GM12891 (cell line): Measurements from ENCODE around the gene OR7G2.

Experiments used
- DNase-seq: peaks from one replicate; pipeline ENCODE4 v3.0.0; 2011; ENCODE audit warnings: low spot score; ENCODE audit not compliant: insufficient read length
- FAIRE-seq: peaks from 2 replicates; lab custom pipeline; 2011; peaks lifted over from hg19 to GRCh38; lab: Jason Lieb, UNC
- PAX5 ChIP-seq: IDR thresholded peaks from 2 replicates; pipeline ENCODE4 v1.6.1; 2011; ENCODE audit warnings: low read length, moderate library complexity, mild to moderate bottlenecking; ENCODE audit not compliant: insufficient read depth, severe bottlenecking
- POLR2A ChIP-seq: IDR thresholded peaks from 2 replicates; pipeline ENCODE4 v1.6.1; 2011; ENCODE audit warnings: low read depth, low read length, control low read depth
- POLR2AphosphoS5 ChIP-seq: IDR thresholded peaks from 2 replicates; pipeline ENCODE4 v1.6.1; 2011; ENCODE audit warnings: low read depth, low read length, control low read depth
- POU2F2 ChIP-seq: IDR thresholded peaks from 2 replicates; pipeline ENCODE4 v1.6.1; 2011; ENCODE audit warnings: low read depth, mild to moderate bottlenecking, control low read depth, low read length, moderate library complexity
- SPI1 ChIP-seq: IDR thresholded peaks from 2 replicates; pipeline ENCODE4 v1.6.1; 2011; ENCODE audit warnings: low read depth, low read length, control low read depth
- TAF1 ChIP-seq: IDR thresholded peaks from 2 replicates; pipeline ENCODE4 v1.6.1; 2011; ENCODE audit warnings: low read depth, low read length, control low read depth

The OR7G2 gene

GRCh38 chr19:9140159-9140874 lies 33.0 kb upstream of the OR7G2 start, which contains the start of gene ZNF317:
Gene ZNF317 (plus strand): TSS chr19:9140397. CDS start chr19:9156017, 15,620 bp downstream.
- TF ChIP-seq PAX5 (no peak), POLR2A (peak; percentile 95), POU2F2 (0 out of 2 replicates have a peak, but pooled peaks have one; percentile 50), TAF1 (peak; percentile 87; the same call in 1 of the 2 replicates), POLR2AphosphoS5 (peak; percentile 89), SPI1 (peak; percentile 48)
- peak; percentile 92 for FAIRE-seq
- peak; percentile 64 for DNase-seq

GRCh38 chr19:9139609-9140158 lies 32.4 kb upstream of the OR7G2 start:
- TF ChIP-seq POLR2AphosphoS5 (peak; percentile 55), TAF1 (no peak), POLR2A (peak; percentile 52; the same call in 1 of the 2 replicates), POU2F2 (no peak), SPI1 (no peak), PAX5 (no peak)
- DNase-seq (no peak), FAIRE-seq (no peak)

- FAIRE-seq (no peak), DNase-seq (no peak)
- no peak for TF ChIP-seq POLR2A
- TF ChIP-seq PAX5 = no peak
Observed at GRCh38 chr19:9132422-9132821, 25.1 kb upstream of the OR7G2 start.

GRCh38 chr19:9130965-9131364 lies 23.7 kb upstream of the OR7G2 start:
- TF ChIP-seq POLR2AphosphoS5 (no peak), SPI1 (peak; percentile 58; the same call in 1 of the 2 replicates), TAF1 (no peak), PAX5 (no peak)
- DNase-seq (no peak), FAIRE-seq (no peak)

- DNase-seq (no peak), FAIRE-seq (no peak)
- TF ChIP-seq TAF1 (no peak), POU2F2 (no peak)
Observed at GRCh38 chr19:9128171-9128570, 20.9 kb upstream of the OR7G2 start.

GRCh38 chr19:9126900-9127405 lies 19.7 kb upstream of the OR7G2 start, which contains the start of gene OR7G3:
Gene OR7G3 (minus strand): TSS chr19:9126950. CDS start chr19:9126950, 0 bp downstream.
- no peak for FAIRE-seq
- no peak for DNase-seq
- TF ChIP-seq TAF1 (no peak), POLR2A (no peak), POLR2AphosphoS5 (no peak), PAX5 (no peak), POU2F2 (no peak), SPI1 (no peak)

- no peak for DNase-seq
- TF ChIP-seq POLR2AphosphoS5 (no peak), SPI1 (no peak), PAX5 (no peak), TAF1 (no peak), POLR2A (no peak), POU2F2 (no peak)
- FAIRE-seq = no peak
Observed at GRCh38 chr19:9116547-9116946, 9.3 kb upstream of the OR7G2 start.

GRCh38 chr19:9115307-9115813 lies 8.1 kb upstream of the OR7G2 start, which contains the start of gene OR7G1:
Gene OR7G1 (minus strand): TSS chr19:9115763. CDS start chr19:9115763, 0 bp downstream.
- DNase-seq (no peak), FAIRE-seq (no peak)
- TF ChIP-seq POU2F2 (no peak), PAX5 (no peak)

GRCh38 chr19:9109959-9110358 lies 2.7 kb upstream of the OR7G2 start:
- no peak for DNase-seq
- TF ChIP-seq TAF1 = no peak
- TF ChIP-seq PAX5 = no peak
- no peak for TF ChIP-seq SPI1
- TF ChIP-seq POU2F2 = no peak
- no peak for TF ChIP-seq POLR2AphosphoS5
- no peak for TF ChIP-seq POLR2A
- FAIRE-seq = no peak

- TF ChIP-seq POU2F2 (no peak), POLR2AphosphoS5 (no peak), POLR2A (no peak), SPI1 (no peak), TAF1 (no peak)
- DNase-seq (no peak), FAIRE-seq (no peak)
Observed at GRCh38 chr19:9086761-9087160, 20.5 kb downstream of the OR7G2 start, which contains the start of gene OR1M1. Gene OR1M1 (plus strand): TSS chr19:9087061. CDS start chr19:9093245, 6,184 bp downstream.
